Neuronal stem cell (in vitro differentiated cells): ENCODE results near the gene MDN1.
"Not testable (repeated sequence)": the region's sequence is repeated elsewhere in the genome, so short reads cannot be mapped to it uniquely, and the experiment has no call there.

ENCODE experiments used
- DNase-seq: peaks from one replicate; pipeline ENCODE4 v3.0.0-alpha.2; 2013; ENCODE audit warnings: low spot score
- H2AFZ ChIP-seq: one replicate; pipeline ENCODE4 v1.6.1; 2013; ENCODE audit warnings: mild to moderate bottlenecking, low read length, inconsistent platforms
- H2AK5ac ChIP-seq: 2 replicates; pipeline ENCODE4 v1.6.1; 2013; ENCODE audit warnings: low read depth, mild to moderate bottlenecking, inconsistent platforms, low read length, moderate library complexity, mixed read lengths
- H2BK120ac ChIP-seq: 2 replicates; pipeline ENCODE4 v1.6.1; 2013; ENCODE audit warnings: low read depth, mild to moderate bottlenecking, inconsistent platforms, low read length, moderate library complexity, mixed read lengths
- H2BK12ac ChIP-seq: one replicate; pipeline ENCODE4 v1.6.1; 2013; ENCODE audit warnings: low read length, inconsistent platforms
- H2BK15ac ChIP-seq: 2 replicates; pipeline ENCODE4 v1.6.1; 2013; ENCODE audit warnings: mild to moderate bottlenecking, low read length, inconsistent platforms, mixed read lengths
- H2BK5ac ChIP-seq: one replicate; pipeline ENCODE4 v1.6.1; 2013; ENCODE audit warnings: inconsistent platforms, mild to moderate bottlenecking, low read length, moderate library complexity
- H3K14ac ChIP-seq: one replicate; pipeline ENCODE4 v1.6.1; 2013; ENCODE audit warnings: low read length, inconsistent platforms
- H3K18ac ChIP-seq: 2 replicates; pipeline ENCODE4 v1.6.1; 2013; ENCODE audit warnings: low read length, inconsistent platforms
- H3K23ac ChIP-seq: 2 replicates; pipeline ENCODE4 v1.6.1; 2013; ENCODE audit warnings: low read depth, mild to moderate bottlenecking, mixed read lengths, low read length, inconsistent platforms; ENCODE audit not compliant: poor library complexity
- H3K27ac ChIP-seq: replicated peaks from 3 replicates; pipeline ENCODE4 v1.5.1; 2013; ENCODE audit warnings: low read length, inconsistent platforms
- H3K27me3 ChIP-seq, 3 experiments: 2 replicates each; pipeline ENCODE4 v1.6.1; 2013; ENCODE audit warnings: low read length in 3 of 3, mild to moderate bottlenecking in 2 of 3, inconsistent platforms in 1 of 3, low read depth in 1 of 3, mixed read lengths in 1 of 3, moderate library complexity in 1 of 3; ENCODE audit not compliant: control insufficient read depth in 3 of 3, insufficient read depth in 3 of 3
- H3K36me3 ChIP-seq, 2 donors: replicated peaks in 1 of 2; 2 replicates each; pipeline ENCODE4 v1.6.1; 2013; ENCODE audit warnings: low read length in 2 of 2; ENCODE audit not compliant: control insufficient read depth in 2 of 2, insufficient read depth in 2 of 2
- H3K4ac ChIP-seq: 2 replicates; pipeline ENCODE4 v1.6.1; 2013; ENCODE audit warnings: inconsistent platforms, mild to moderate bottlenecking, low read length, moderate library complexity
- H3K4me1 ChIP-seq, 2 donors: 1 replicate in 1 of 2; 2 replicates in 1 of 2; pipeline ENCODE4 v1.6.1; 2013; ENCODE audit warnings: low read length in 2 of 2, low read depth in 1 of 2; ENCODE audit not compliant: control insufficient read depth in 2 of 2, insufficient read depth in 1 of 2
- H3K4me2 ChIP-seq: one replicate; pipeline ENCODE4 v1.6.1; 2013; ENCODE audit warnings: mild to moderate bottlenecking, low read length, inconsistent platforms; ENCODE audit not compliant: insufficient read depth, poor library complexity, severe bottlenecking
- H3K4me3 ChIP-seq, 2 donors: 2 replicates each; pipeline ENCODE4 v1.5.1; 2013; ENCODE audit warnings: low read length in 2 of 2, mild to moderate bottlenecking in 2 of 2, inconsistent platforms in 1 of 2, moderate library complexity in 1 of 2
- H3K79me1 ChIP-seq: one replicate; pipeline ENCODE4 v1.6.1; 2013; ENCODE audit warnings: low read depth, mild to moderate bottlenecking, inconsistent platforms, low read length, moderate library complexity
- H3K9ac ChIP-seq: one replicate; pipeline ENCODE4 v1.6.1; 2013; ENCODE audit warnings: mild to moderate bottlenecking, low read depth, low read length, inconsistent platforms; ENCODE audit not compliant: poor library complexity
- H3K9me3 ChIP-seq, 2 donors: replicated peaks in 1 of 2; 2 replicates each; pipeline versions ENCODE3 to v1.6.1; 2013; ENCODE audit warnings: low read length in 2 of 2, mild to moderate bottlenecking in 2 of 2, inconsistent platforms in 1 of 2, low read depth in 1 of 2, mixed read lengths in 1 of 2, moderate library complexity in 1 of 2; ENCODE audit not compliant: control insufficient read depth in 2 of 2, insufficient read depth in 1 of 2
- H4K8ac ChIP-seq: one replicate; pipeline ENCODE4 v1.6.1; 2013; ENCODE audit warnings: low read depth, mild to moderate bottlenecking, inconsistent platforms, low read length, moderate library complexity
- H4K91ac ChIP-seq: one replicate; pipeline ENCODE4 v1.6.1; 2013; ENCODE audit warnings: low read length, low read depth, mild to moderate bottlenecking, inconsistent platforms; ENCODE audit not compliant: poor library complexity
- WGBS, 2 donors: extraction: QIAGEN DNeasy Blood & Tissue Kit; methylation state at CpG; one replicate each; pipeline ENCODE4 v1.1.7; 2013; ENCODE audit warnings: missing lambda C conversion rate in 2 of 2, mixed read lengths in 1 of 2; ENCODE audit not compliant: insufficient read length in 2 of 2, insufficient replicate concordance in 1 of 2; ENCODE audit errors: extremely low coverage in 2 of 2; 5-methylcytosine and 5-hydroxymethylcytosine counted together

The MDN1 gene

DNA sequence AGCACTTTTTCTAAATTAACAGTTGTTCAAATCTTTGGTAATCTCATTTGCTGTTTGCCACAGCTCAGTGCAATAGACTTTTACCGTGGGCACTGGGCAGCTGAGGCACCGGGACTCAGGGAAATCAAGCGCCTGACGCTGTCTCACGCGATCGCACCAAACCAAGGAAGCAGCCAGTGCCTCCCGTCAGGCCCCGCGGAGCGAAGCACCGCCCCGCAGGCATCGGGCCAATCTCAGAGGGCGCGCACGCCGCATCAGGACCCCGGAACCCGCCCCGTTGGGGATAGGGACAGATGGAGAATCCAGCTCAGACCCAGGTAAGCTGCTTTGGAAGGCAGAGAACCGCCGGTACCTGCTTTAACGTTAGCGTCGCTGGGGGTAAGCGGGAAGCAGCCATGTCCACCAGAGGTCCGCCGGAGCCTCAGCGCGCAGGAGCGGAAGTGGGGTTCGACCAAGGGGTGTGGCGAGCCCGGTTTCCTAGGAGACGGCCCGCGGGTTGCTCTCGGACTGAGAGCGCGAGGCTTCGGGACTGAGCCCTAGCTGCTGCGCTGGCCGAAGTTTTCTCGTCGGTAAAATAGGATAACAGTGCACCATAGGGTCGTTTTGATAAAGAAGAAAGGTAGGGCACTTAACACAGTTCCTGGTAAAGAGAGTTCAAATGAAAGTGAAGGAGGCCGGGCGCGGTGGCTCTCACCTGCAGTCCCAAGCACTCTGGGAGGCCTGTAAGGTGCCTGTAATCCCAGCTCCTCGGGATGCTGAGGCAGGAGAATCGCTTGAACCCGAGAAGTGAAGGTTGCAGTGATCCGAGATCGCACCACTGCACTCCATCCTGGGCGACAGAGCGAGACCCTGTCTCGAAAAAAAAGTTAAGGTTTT is 181.0 kb downstream of the MDN1 start, which contains the start of gene LYRM2:
TSS of gene LYRM2 (minus strand) at position 428 of the 876 bp plus-strand sequence. CDS start at position 397, 31 bp downstream.
- no CpG with 5 or more reads among the region's 58 CpGs for WGBS, 2 donors
- Histone ChIP-seq H3K4me3 (peak within 1 kb of the TSS; percentile 75 to 86), H2BK5ac (peak within 1 kb of the TSS; percentile 95)

DNA sequence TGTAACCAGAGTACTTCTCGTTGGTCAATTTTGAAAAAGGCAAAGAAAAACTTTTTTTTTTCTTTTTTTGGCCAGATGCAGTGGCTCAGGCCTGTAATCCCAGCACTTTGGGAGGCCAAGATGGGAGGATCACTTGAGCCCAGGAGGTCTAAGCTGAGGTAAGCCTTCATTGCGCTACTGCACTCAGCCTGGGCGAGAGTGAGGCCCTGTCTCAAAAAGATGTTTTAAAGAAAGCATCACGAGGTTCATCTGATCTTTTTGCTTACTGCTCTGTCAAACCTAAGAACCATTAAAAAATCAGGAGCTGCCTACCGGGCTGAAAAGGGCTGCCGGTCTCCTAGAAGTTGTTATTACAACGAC is 181.7 kb downstream of the MDN1 start:
- H2BK15ac ChIP-seq, result no peak overlapping the region

More for the DNA sequence above, 181.0 kb downstream of the MDN1 start, which contains the start of gene LYRM2:
- no peak within 1 kb of the TSS for H2BK12ac ChIP-seq
- peak within 1 kb of the TSS; percentile 95 for H3K23ac ChIP-seq
- H3K9ac ChIP-seq, result peak within 1 kb of the TSS; percentile 90
- no peaks in the 10 kb centered on the region for H3K27me3 ChIP-seq
- peak within 1 kb of the TSS; percentile 97 for H2AFZ ChIP-seq
- H3K4ac ChIP-seq, result no peak within 1 kb of the TSS
- H3K18ac ChIP-seq, result peak within 1 kb of the TSS; percentile 99
- no peaks in the 10 kb centered on the region for H3K79me1 ChIP-seq
- DNase-seq, result peak; percentile 85
- H3K36me3 ChIP-seq, result peaks cover 3 to 64% of the 10 kb centered on the region in 2 donors
- no peak within 1 kb of the TSS for H2BK15ac ChIP-seq
- H2BK120ac ChIP-seq, result peak within 1 kb of the TSS; percentile 94
- H3K9me3 ChIP-seq, result no peaks in the 10 kb centered on the region
- peaks cover 9 to 10% of the 10 kb centered on the region in 2 donors for H3K4me1 ChIP-seq
- no peak within 1 kb of the TSS for H4K91ac ChIP-seq
- H2AK5ac ChIP-seq, result no peak within 1 kb of the TSS
- H4K8ac ChIP-seq, result no peak within 1 kb of the TSS
- H3K27ac ChIP-seq, result peak within 1 kb of the TSS; percentile 91
- H3K4me2 ChIP-seq, result peak within 1 kb of the TSS; percentile 80
- H3K14ac ChIP-seq, result no peak within 1 kb of the TSS

DNA sequence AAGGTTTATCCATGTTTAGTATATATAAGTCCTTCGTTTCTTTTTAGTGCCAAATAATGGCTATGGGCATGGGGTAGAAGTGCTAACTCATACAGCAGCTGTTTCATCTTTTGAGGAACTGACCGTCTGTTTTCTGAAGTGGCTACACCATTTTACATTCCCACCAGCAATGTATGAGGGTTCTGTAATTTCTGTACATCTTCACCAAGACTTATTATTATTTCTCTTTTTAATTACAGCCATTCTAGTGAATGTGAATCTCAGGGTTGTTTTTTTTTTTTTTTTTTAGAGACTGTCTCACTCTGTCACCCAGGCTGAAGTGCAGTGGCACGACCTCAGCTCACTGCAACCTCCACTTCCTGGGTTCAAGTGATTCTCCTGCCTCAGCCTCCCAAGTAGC is 183.2 kb downstream of the MDN1 start:
- H3K4ac ChIP-seq, H3K9ac ChIP-seq, H3K18ac ChIP-seq, H4K8ac ChIP-seq, H3K79me1 ChIP-seq, H2BK15ac ChIP-seq, H2BK12ac ChIP-seq, H3K4me3 ChIP-seq, H3K14ac ChIP-seq, DNase-seq, H2AK5ac ChIP-seq, H2BK5ac ChIP-seq, H2BK120ac ChIP-seq, H2AFZ ChIP-seq, H3K4me1 ChIP-seq, H3K4me2 ChIP-seq, H4K91ac ChIP-seq, H3K9me3 ChIP-seq, H3K23ac ChIP-seq, H3K27me3 ChIP-seq, H3K27ac ChIP-seq: not testable (repeated sequence)
- peaks cover 3 to 66% of the 10 kb centered on the region in 2 donors for H3K36me3 ChIP-seq
- no CpG with 5 or more reads among the region's 3 CpGs for WGBS, 2 donors

More for the DNA sequence above, 181.7 kb downstream of the MDN1 start:
- no CpG with 5 or more reads among the region's 7 CpGs for WGBS, 2 donors
- Histone ChIP-seq H3K27ac (peak overlapping the region; percentile 91), H2BK5ac (no peak overlapping the region), H3K36me3 (peaks cover 3 to 64% of the 10 kb centered on the region in 2 donors), H3K18ac (no peak overlapping the region), H3K23ac (no peak overlapping the region), H3K9me3 (no peaks in the 10 kb centered on the region), H4K91ac (no peak overlapping the region), H2AFZ (peak overlapping the region; percentile 97), H3K27me3 (no peaks in the 10 kb centered on the region), H3K4me2 (peak overlapping the region; percentile 80), H2BK12ac (no peak overlapping the region), H3K9ac (peak overlapping the region; percentile 38), H3K4me3 (peak overlapping the region; percentile 75 to 86), H2AK5ac (no peak overlapping the region), H4K8ac (no peak overlapping the region), H2BK120ac (no peak overlapping the region), H3K14ac (no peak overlapping the region), H3K4me1 (peaks cover 5 to 7% of the 10 kb centered on the region in 2 donors), H3K4ac (no peak overlapping the region), H3K79me1 (no peaks in the 10 kb centered on the region)
- DNase-seq, result no peak

DNA sequence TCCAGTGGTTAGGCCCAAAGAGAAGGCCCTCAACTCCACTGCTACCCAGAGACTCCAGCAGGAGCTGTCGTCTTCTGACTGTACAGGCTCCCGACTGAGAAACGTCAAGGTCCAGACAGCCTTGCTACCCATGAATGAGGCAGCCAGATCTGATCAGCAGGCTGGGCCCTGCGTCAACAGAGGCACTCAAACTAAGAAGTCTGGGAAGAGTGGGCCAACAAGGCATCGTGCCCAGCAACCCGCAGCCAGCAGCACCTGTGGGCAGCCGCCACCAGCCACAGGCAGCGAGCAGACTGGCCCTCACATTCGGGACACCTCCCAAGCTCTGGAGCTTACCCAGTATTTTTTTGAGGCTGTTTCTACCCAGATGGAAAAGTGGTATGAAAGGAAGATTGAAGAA is 189.1 kb downstream of the MDN1 start:
- Histone ChIP-seq H3K79me1 (no peaks in the 10 kb centered on the region), H3K27ac (no peak overlapping the region), H3K4me3 (peak overlapping the region in 1 of 2 donors; percentile 24), H4K91ac (no peak overlapping the region), H3K4me2 (no peak overlapping the region), H3K4me1 (no peaks in the 10 kb centered on the region), H3K18ac (no peak overlapping the region), H3K14ac (peak overlapping the region; percentile 3), H2BK12ac (no peak overlapping the region), H3K27me3 (no peaks in the 10 kb centered on the region), H3K4ac (no peak overlapping the region), H4K8ac (peak overlapping the region; percentile 92), H3K9me3 (no peaks in the 10 kb centered on the region), H2BK5ac (no peak overlapping the region), H3K23ac (no peak overlapping the region), H3K9ac (no peak overlapping the region), H2BK15ac (no peak overlapping the region), H2AK5ac (no peak overlapping the region), H2AFZ (no peak overlapping the region), H2BK120ac (no peak overlapping the region), H3K36me3 (peaks cover 5 to 93% of the 10 kb centered on the region in 2 donors)
- no peak for DNase-seq
- no CpG with 5 or more reads among the region's 9 CpGs for WGBS, 2 donors
